ENCODE measurements around the gene CAD. TPM values are rescaled to one million over a fixed set of nuclear protein-coding genes. Genes with fewer than 3 reads are reported as not detected.

Gene CAD
- total and polyA plus RNA-seq, 10 of the 15 experiments (the other 5 are each of a cell fraction or from before 2014, with no cell fraction given): 7.6 to 119 (median 50.7) TPM

- no peak for TF ChIP-seq IKZF1 (conservative IDR thresholded peaks at IDR 0.05)
- TF ChIP-seq ATF3 (IDR thresholded peaks at IDR 0.05; ENCODE audit: borderline replicate concordance, extremely low read depth, low read depth, low read length): no peak
- TF ChIP-seq TBL1XR1 (IDR thresholded peaks at IDR 0.05; ENCODE audit: low read depth, low read length): no peak
- no peak for TF ChIP-seq JUND (IDR thresholded peaks at IDR 0.05; ENCODE audit: low read depth, low read length)
- TF ChIP-seq YBX1 (IDR thresholded peaks at IDR 0.05): no peak
- no peak for TF ChIP-seq SUPT20H (IDR thresholded peaks at IDR 0.05; ENCODE audit: borderline replicate concordance, control insufficient read depth, low read depth, low read length)
- no peak for TF ChIP-seq FOXM1 (IDR thresholded peaks at IDR 0.05; ENCODE audit: low read depth, low read length)
- TF ChIP-seq SKIL (IDR thresholded peaks at IDR 0.05; ENCODE audit: low read depth, poor library complexity, severe bottlenecking): no peak
- no peak for TF ChIP-seq POLR2AphosphoS2 (IDR thresholded peaks at IDR 0.05; ENCODE audit: low read depth, low read length)
- TF ChIP-seq ZNF384 (IDR thresholded peaks at IDR 0.05; ENCODE audit: borderline replicate concordance, low read depth, low read length): no peak
These were observed 2.9 kb downstream of the CAD start (continued) for GRCh38 chr2:27220091-27220490.

DNA sequence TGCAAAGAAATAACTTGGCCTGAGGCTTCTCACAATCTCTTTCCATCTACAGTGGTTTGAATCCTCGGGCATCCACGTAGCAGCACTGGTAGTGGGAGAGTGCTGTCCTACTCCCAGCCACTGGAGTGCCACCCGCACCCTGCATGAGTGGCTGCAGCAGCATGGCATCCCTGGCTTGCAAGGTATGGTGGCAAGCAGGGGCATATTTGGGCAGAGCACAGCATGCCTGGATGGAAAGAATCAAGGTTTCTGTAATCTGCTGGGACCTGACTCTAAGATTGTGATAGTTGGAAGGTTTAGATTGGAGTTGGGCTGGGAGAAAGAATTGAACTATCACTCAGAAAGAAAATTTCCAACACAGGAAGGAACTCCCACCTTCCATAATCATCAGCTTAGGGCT is 4.0 kb downstream of the CAD start:
- DNase-seq (ENCODE audit: low read depth, low spot score): no peak
- POLR2A ChIA-PET: no interaction called here
- H3K79me2 ChIP-seq (ENCODE audit: control insufficient read depth, insufficient read depth, low read length): peaks cover 21% of the 10 kb centered on the region
- H3K4me3 ChIP-seq: no peak overlapping the region
- CTCF ChIA-PET: no interaction called here
- no peak overlapping the region for H3K27ac ChIP-seq (ENCODE audit: control insufficient read depth, insufficient read depth)
- no peak for TF ChIP-seq NBN (IDR thresholded peaks at IDR 0.05)
- TF ChIP-seq SMARCA5 (IDR thresholded peaks at IDR 0.05): no peak
- TF ChIP-seq SREBF1 (IDR thresholded peaks at IDR 0.05; ENCODE audit: low read length): no peak
- TF ChIP-seq POLR2A (IDR thresholded peaks at IDR 0.05; ENCODE audit: low read depth, low read length): no peak
- no peak for TF ChIP-seq REST (IDR thresholded peaks at IDR 0.05; ENCODE audit: low read depth, low read length)
- TF ChIP-seq, protein P1, sequence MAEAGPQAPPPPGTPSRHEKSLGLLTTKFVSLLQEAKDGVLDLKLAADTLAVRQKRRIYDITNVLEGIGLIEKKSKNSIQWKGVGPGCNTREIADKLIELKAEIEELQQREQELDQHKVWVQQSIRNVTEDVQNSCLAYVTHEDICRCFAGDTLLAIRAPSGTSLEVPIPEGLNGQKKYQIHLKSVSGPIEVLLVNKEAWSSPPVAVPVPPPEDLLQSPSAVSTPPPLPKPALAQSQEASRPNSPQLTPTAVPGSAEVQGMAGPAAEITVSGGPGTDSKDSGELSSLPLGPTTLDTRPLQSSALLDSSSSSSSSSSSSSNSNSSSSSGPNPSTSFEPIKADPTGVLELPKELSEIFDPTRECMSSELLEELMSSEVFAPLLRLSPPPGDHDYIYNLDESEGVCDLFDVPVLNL (IDR thresholded peaks at IDR 0.05; ENCODE audit: low read depth, low read length): no peak
- TF ChIP-seq ZNF24 (IDR thresholded peaks at IDR 0.05): no peak
- peaks cover 21 to 22% of the 10 kb centered on the region in 2 experiments; a peak in 3 of 4 replicates for H3K36me3 ChIP-seq (ENCODE audit: control insufficient read depth in 2 of 2, insufficient read depth in 2 of 2, low read length in 1 of 2)
- no peak for ATAC-seq
- H3K27me3 ChIP-seq (replicated peaks in 1 of 2; ENCODE audit: control insufficient read depth in 2 of 2, insufficient read depth in 2 of 2, low read length in 1 of 2): no peaks in the 10 kb centered on the region
- no peak overlapping the region for H2AFZ ChIP-seq (ENCODE audit: control insufficient read depth, low read depth, low read length)
- no peak for FAIRE-seq
- no peaks in the 10 kb centered on the region for H3K9me3 ChIP-seq (replicated peaks; ENCODE audit: control insufficient read depth, insufficient read depth, low read length)
- intact Hi-C loops (cut with micrococcal nuclease; ENCODE audit: unreplicated experiment): no loop called here
- BruUV-seq (replicated peaks): no TSS peak
- WGBS (ENCODE audit: insufficient coverage, insufficient replicate concordance, low lambda C conversion rate, missing lambda C conversion rate): 98% methylated on average over 3 of the region's 3 CpGs
- no peak overlapping the region for H3K4me2 ChIP-seq (ENCODE audit: control insufficient read depth, insufficient read depth)
- RAD21 ChIA-PET (ENCODE audit: unreplicated experiment): no interaction called here
- H4K20me1 ChIP-seq (ENCODE audit: control insufficient read depth, insufficient read depth): no peaks in the 10 kb centered on the region
- SMC1A ChIA-PET (ENCODE audit: uncharacterized antibody, unreplicated experiment): no interaction called here
- in situ Hi-C loops (cut with MboI): no loop called here
- no peak overlapping the region for H3K9ac ChIP-seq (ENCODE audit: control insufficient read depth, insufficient read depth, low read length)
- H3K4me1 ChIP-seq (ENCODE audit: control insufficient read depth, insufficient read depth, low read length): peaks cover 3% of the 10 kb centered on the region; the same call in 1 of the 2 replicates

All from GM12878 (cell line).